Spleen (tissue), 7 donors: ENCODE data around the gene CD84.

ENCODE experiments used
- CTCF ChIP-seq, 11 experiments: fragments of 200-600 bp in 7 of 11; fragments of 450-650 bp in 4 of 11; sonication (generic) in 4 of 11; IDR thresholded peaks in 8 of 11; conservative IDR thresholded peaks in 3 of 11; 1 replicate in 7 of 11; 2 replicates in 4 of 11; pipeline versions ENCODE4 v1.4.0 to v1.8.0; 2016 to 2021; ENCODE audit warnings: antibody characterized with exemption in 11 of 11, inconsistent platforms in 4 of 11, mild to moderate bottlenecking in 1 of 11
- POLR2A ChIP-seq, 3 donors: fragments of 450-650 bp; IDR thresholded peaks; one replicate each; pipeline ENCODE4 v1.5.1; 2017; ENCODE audit warnings: antibody characterized with exemption in 3 of 3, mild to moderate bottlenecking in 1 of 3
- donor health status: DM: no; HTN: no; CAD: no; lungs with moderate emphysema.
- donor health status: DM: no; HTN: no; CAD: no.
- donor health status: DM: no; HTN: no; CAD: no.

- TF ChIP-seq POLR2A (IDR thresholded peaks at IDR 0.05) (no peak), CTCF (IDR thresholded peaks at IDR 0.05 in 8 of 11, conservative IDR thresholded peaks at IDR 0.05 in 3 of 11) (no peak)
Measured at GRCh38 chr1:160624464-160624863, 45.2 kb upstream of the CD84 start.
